ENCODE measurements around the gene HBA1.

DNA sequence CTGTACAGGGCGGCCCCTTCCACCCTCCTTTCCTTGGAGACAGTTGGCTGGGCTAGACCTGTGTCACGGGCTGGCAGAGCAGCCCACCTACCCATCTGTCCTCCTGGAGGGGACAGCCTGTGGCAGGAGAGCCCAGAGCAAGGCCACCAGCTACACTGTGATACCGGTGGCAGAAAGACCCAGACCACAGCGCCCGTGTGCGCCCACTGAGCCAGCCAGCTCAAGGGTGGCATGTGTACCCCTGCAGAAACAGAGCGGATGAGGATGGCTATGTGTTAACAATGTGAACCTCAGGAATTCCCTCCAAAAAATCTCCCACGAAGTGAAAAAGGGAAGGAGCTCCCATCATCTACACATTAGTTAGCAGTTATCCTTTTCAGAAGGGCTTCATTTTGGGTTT lies 10.8 kb downstream of the HBA1 start:
- TF ChIP-seq, protein P1, sequence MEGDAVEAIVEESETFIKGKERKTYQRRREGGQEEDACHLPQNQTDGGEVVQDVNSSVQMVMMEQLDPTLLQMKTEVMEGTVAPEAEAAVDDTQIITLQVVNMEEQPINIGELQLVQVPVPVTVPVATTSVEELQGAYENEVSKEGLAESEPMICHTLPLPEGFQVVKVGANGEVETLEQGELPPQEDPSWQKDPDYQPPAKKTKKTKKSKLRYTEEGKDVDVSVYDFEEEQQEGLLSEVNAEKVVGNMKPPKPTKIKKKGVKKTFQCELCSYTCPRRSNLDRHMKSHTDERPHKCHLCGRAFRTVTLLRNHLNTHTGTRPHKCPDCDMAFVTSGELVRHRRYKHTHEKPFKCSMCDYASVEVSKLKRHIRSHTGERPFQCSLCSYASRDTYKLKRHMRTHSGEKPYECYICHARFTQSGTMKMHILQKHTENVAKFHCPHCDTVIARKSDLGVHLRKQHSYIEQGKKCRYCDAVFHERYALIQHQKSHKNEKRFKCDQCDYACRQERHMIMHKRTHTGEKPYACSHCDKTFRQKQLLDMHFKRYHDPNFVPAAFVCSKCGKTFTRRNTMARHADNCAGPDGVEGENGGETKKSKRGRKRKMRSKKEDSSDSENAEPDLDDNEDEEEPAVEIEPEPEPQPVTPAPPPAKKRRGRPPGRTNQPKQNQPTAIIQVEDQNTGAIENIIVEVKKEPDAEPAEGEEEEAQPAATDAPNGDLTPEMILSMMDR (conservative IDR thresholded peaks at IDR 0.05) = no peak
- no peak for TF ChIP-seq ZFX (IDR thresholded peaks at IDR 0.05)

Data from C4-2B (cell line).